Gastrocnemius medialis (tissue), 4 donors: ENCODE data around the gene OR10A3. TPM values are rescaled to one million over a fixed set of nuclear protein-coding genes. Genes with fewer than 3 reads are reported as not detected.

Source experiments
- ATAC-seq, 2 donors: fragments of 150-250 bp; one replicate each; pipeline ENCODE4 v1.9.1; 2016
- DNase-seq, 2 donors: peaks; one replicate each; pipeline ENCODE4 v3.0.0-alpha.2; 2019
- H3K27ac ChIP-seq, 4 donors: fragments of 200-600 bp; sonication (generic); 1 replicate in 1 of 4; 2 replicates in 3 of 4; pipeline ENCODE4 v1.5.1; 2016 to 2018; ENCODE audit warnings: mild to moderate bottlenecking in 2 of 4, moderate library complexity in 1 of 4
- H3K27me3 ChIP-seq, 3 donors: fragments of 200-600 bp; sonication (generic) in 2 of 3; 1 replicate in 1 of 3; 2 replicates in 2 of 3; pipeline versions ENCODE4 v1.5.1 to v1.6.0; 2016 to 2019; ENCODE audit warnings: mild to moderate bottlenecking in 1 of 3, moderate library complexity in 1 of 3
- H3K36me3 ChIP-seq, 2 donors: fragments of 200-600 bp; sonication (generic) in 1 of 2; one replicate each; pipeline ENCODE4 v1.5.1; 2017 to 2018
- H3K4me1 ChIP-seq, 2 donors: fragments of 200-600 bp; sonication (generic) in 1 of 2; one replicate each; pipeline ENCODE4 v1.5.1; 2016 to 2017; ENCODE audit warnings: mild to moderate bottlenecking in 2 of 2
- H3K4me3 ChIP-seq, 4 donors: fragments of 200-600 bp; sonication (generic) in 3 of 4; 1 replicate in 1 of 4; 2 replicates in 3 of 4; pipeline ENCODE4 v1.5.1; 2016 to 2019; ENCODE audit warnings: mild to moderate bottlenecking in 2 of 4
- H3K9me3 ChIP-seq, 3 donors: fragments of 200-600 bp; sonication (generic) in 2 of 3; 1 replicate in 1 of 3; 2 replicates in 2 of 3; pipeline ENCODE4 v1.5.1; 2016 to 2019
- POLR2A ChIP-seq, 2 donors: fragments of 450-650 bp; IDR thresholded peaks; one replicate each; pipeline ENCODE4 v1.6.1; 2017; ENCODE audit warnings: antibody characterized with exemption in 2 of 2, mild to moderate bottlenecking in 2 of 2, moderate library complexity in 2 of 2
- in situ Hi-C, 4 donors: fragments of 200-750 bp; cut with MboI; loops; one replicate each; pipeline versions ENCODE4 v1.15.0 to v1.8.0; 2017; ENCODE audit warnings: low sequenced_read_pairs in 4 of 4
- intact Hi-C: fragments of 100-400 bp; cut with DNase I; formaldehyde crosslinking; loops from one replicate; pipeline ENCODE4 v1.15.1; 2023; ENCODE audit warnings: low total_unique reads
- total RNA-seq, 4 donors: library from RNA; depleted of rRNA; stranded (reverse); fragments of >200 nt; gene quantifications; one replicate each; pipeline versions ENCODE4 v1.1.0 to v1.2.3, GENCODE V29; 2016
- TF ChIP-seq, protein P1 (sequence below), 5 experiments: fragments of 450-650 bp in 3 of 5; fragments of 200-600 bp in 2 of 5; sonication (generic) in 2 of 5; IDR thresholded peaks in 4 of 5; conservative IDR thresholded peaks in 1 of 5; 1 replicate in 4 of 5; 2 replicates in 1 of 5; pipeline ENCODE4 v1.5.1; 2016 to 2019; ENCODE audit warnings: antibody characterized with exemption in 5 of 5, mild to moderate bottlenecking in 3 of 5, moderate library complexity in 3 of 5

Gene OR10A3
- total RNA-seq, 4 donors from 2014 or later = not detected

DNA sequence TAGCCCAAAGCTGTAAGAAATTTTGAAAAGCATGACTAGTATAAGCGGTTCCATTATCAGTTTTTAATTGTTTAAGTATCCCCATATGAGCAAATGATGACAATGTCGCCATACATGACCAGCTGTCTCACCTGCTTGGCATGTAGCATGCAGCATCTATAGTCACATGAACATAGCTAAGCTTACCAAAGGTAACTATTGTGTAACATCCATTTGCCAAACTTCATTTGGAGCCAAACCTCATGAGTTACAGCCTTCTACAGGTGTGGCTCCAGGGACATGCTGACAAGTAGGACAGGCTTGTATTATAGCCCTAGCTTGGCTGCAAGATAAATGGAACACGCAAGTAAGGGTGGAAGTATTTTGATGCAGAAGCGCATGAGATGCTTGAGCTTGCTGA is 40.8 kb downstream of the OR10A3 start:
- intact Hi-C loops = no loop called here
- H3K36me3 ChIP-seq = no peaks in the 10 kb centered on the region
- H3K27ac ChIP-seq = no peak overlapping the region
- TF ChIP-seq, protein P1, sequence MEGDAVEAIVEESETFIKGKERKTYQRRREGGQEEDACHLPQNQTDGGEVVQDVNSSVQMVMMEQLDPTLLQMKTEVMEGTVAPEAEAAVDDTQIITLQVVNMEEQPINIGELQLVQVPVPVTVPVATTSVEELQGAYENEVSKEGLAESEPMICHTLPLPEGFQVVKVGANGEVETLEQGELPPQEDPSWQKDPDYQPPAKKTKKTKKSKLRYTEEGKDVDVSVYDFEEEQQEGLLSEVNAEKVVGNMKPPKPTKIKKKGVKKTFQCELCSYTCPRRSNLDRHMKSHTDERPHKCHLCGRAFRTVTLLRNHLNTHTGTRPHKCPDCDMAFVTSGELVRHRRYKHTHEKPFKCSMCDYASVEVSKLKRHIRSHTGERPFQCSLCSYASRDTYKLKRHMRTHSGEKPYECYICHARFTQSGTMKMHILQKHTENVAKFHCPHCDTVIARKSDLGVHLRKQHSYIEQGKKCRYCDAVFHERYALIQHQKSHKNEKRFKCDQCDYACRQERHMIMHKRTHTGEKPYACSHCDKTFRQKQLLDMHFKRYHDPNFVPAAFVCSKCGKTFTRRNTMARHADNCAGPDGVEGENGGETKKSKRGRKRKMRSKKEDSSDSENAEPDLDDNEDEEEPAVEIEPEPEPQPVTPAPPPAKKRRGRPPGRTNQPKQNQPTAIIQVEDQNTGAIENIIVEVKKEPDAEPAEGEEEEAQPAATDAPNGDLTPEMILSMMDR (IDR thresholded peaks at IDR 0.05 in 4 of 5, conservative IDR thresholded peaks at IDR 0.05 in 1 of 5) = no peak
- no peak for TF ChIP-seq POLR2A (IDR thresholded peaks at IDR 0.05)
- H3K4me3 ChIP-seq = no peak overlapping the region
- DNase-seq = no peak
- no peaks in the 10 kb centered on the region for H3K9me3 ChIP-seq
- no peaks in the 10 kb centered on the region for H3K4me1 ChIP-seq
- ATAC-seq = no peak
- in situ Hi-C loops = no loop called here
- no peaks in the 10 kb centered on the region for H3K27me3 ChIP-seq

DNA sequence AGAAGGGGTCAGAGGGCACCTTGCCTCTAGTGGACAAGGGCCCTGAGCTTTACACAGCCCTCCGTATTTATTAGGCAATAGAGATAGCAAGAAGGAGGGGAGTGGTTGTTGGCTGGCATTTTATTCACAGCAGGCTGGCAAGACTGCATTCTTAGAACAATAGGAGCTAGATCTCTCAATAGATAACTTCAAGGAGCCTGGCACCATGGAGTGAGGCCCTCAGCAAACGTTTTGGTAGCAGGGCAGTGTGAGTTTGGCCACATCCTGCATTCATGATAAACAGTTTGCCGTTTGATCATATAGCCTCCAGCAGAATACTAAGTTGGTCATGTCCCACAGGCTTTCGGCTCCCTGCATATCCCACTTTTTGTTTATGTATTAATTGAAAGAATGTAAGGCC is 42.1 kb downstream of the OR10A3 start:
- Histone ChIP-seq H3K4me3 (no peak overlapping the region), H3K27me3 (no peaks in the 10 kb centered on the region), H3K36me3 (no peaks in the 10 kb centered on the region), H3K4me1 (no peaks in the 10 kb centered on the region), H3K9me3 (no peaks in the 10 kb centered on the region), H3K27ac (no peak overlapping the region)
- no peak for ATAC-seq
- DNase-seq = no peak
- no peak for TF ChIP-seq POLR2A (IDR thresholded peaks at IDR 0.05)
- TF ChIP-seq, protein P1 (IDR thresholded peaks at IDR 0.05 in 4 of 5, conservative IDR thresholded peaks at IDR 0.05 in 1 of 5) = no peak
- intact Hi-C loops = loop anchor here (10.0 kb wide), 1 partner anchor 195 kb away; no protein-coding TSS in a partner anchor
- in situ Hi-C loops = loop anchor here in 1 of 4 donors (10.0 kb wide), 1 partner anchor 205 kb away; no protein-coding TSS in a partner anchor

DNA sequence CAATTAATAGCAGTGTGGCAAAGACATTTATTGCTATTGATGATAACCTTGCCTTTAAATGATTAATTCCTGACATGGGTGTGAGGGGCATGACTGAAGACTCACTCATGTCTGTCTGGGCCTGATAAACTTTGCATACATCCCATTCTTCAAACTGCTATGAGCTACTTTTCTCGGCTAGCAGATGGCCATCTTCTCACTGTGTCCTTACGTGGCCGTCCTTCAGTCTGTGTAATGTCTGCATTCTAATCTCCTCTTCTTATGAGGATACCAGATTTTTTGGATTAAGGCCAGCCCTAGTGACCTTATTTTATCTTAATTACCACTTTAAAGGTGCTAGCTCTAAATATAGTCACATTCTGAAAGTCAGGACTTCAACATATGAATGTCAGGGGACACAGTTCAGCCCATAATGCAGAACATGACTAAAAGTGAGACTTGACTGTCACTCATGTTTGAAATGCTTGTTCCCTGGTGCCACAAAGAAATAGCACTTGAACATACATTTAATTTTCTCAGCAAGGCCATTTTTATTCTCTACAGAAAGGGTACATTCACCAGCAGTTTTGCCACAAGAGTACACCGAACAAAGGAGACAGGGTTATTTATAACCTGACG is 42.7 kb downstream of the OR10A3 start:
- no peak overlapping the region for H3K27ac ChIP-seq
- ATAC-seq = no peak
- no peak overlapping the region for H3K4me3 ChIP-seq
- no peaks in the 10 kb centered on the region for H3K4me1 ChIP-seq
- TF ChIP-seq, protein P1 (IDR thresholded peaks at IDR 0.05 in 4 of 5, conservative IDR thresholded peaks at IDR 0.05 in 1 of 5) = no peak
- TF ChIP-seq POLR2A (IDR thresholded peaks at IDR 0.05) = no peak
- in situ Hi-C loops = loop anchor here in 1 of 4 donors (10.0 kb wide), 1 partner anchor 206 kb away; no protein-coding TSS in a partner anchor
- intact Hi-C loops = loop anchor here (10.0 kb wide), 1 partner anchor 196 kb away; no protein-coding TSS in a partner anchor
- no peaks in the 10 kb centered on the region for H3K27me3 ChIP-seq
- H3K9me3 ChIP-seq = no peaks in the 10 kb centered on the region
- no peaks in the 10 kb centered on the region for H3K36me3 ChIP-seq
- no peak for DNase-seq

DNA sequence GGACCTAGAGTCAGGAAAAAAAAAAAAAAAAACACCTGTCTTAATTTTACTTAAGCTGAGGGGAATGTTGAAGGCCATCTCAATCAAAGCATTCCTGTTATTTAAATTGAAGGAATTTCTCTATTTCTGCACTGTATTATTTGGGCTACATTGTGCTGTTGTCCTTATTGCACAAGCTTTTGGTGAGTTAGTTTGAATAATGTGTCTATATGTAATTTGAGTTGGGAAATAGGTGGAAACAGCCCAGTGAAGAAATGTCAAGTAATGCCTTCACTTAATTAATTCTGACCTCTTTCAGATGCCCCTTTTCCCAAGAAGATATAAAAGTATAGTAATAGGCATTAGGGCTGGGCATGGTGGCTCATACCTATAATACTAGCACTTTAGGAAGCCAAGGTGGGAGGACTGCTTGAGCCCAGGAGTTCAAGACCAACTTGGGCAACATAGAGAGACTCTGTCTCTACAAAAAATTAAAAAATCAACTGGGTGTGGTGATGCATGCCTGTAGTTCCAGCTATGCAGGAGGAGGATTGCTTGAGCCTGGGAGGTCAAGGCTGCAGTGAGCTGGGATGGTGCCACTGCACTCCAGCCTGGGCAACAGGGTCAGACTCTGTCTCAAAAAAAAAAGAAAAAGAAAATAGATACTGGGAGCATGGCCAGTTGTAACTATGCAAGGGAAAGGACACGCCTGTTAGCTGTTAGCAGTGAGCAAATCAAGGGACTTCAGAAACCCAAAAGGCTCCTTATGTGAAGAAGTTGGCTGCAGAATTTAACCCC is 45.3 kb downstream of the OR10A3 start:
- Histone ChIP-seq H3K9me3 (no peaks in the 10 kb centered on the region), H3K4me1 (no peaks in the 10 kb centered on the region), H3K27ac (no peak overlapping the region), H3K4me3 (no peak overlapping the region), H3K27me3 (no peaks in the 10 kb centered on the region), H3K36me3 (no peaks in the 10 kb centered on the region)
- in situ Hi-C loops (loop anchor here in 1 of 4 donors (10.0 kb wide), 1 partner anchor 209 kb away; no protein-coding TSS in a partner anchor), intact Hi-C loops (loop anchor here (10.0 kb wide), 1 partner anchor 199 kb away; no protein-coding TSS in a partner anchor)
- TF ChIP-seq, protein P1 (IDR thresholded peaks at IDR 0.05 in 4 of 5, conservative IDR thresholded peaks at IDR 0.05 in 1 of 5) = no peak
- no peak for TF ChIP-seq POLR2A (IDR thresholded peaks at IDR 0.05)
- ATAC-seq (no peak), DNase-seq (no peak)
